IPS-18a (cell line): ENCODE measurements around the gene MARCHF4.

Experiments used
- H3K27ac ChIP-seq: one replicate; pipeline ENCODE4 v1.5.1; 2013; ENCODE audit warnings: low read length
- H3K27me3 ChIP-seq: one replicate; pipeline ENCODE4 v1.6.1; 2013; ENCODE audit warnings: mild to moderate bottlenecking, low read length; ENCODE audit not compliant: control insufficient read depth, insufficient read depth
- H3K36me3 ChIP-seq: one replicate; pipeline ENCODE4 v1.6.1; 2013; ENCODE audit warnings: low read depth, low read length; ENCODE audit not compliant: control insufficient read depth
- H3K4me1 ChIP-seq: one replicate; pipeline ENCODE4 v1.6.1; 2013; ENCODE audit warnings: low read depth, low read length; ENCODE audit not compliant: control insufficient read depth
- H3K4me3 ChIP-seq: one replicate; pipeline ENCODE4 v1.5.1; 2013; ENCODE audit warnings: low read length
- H3K9ac ChIP-seq: one replicate; pipeline ENCODE4 v1.6.1; 2013; ENCODE audit warnings: mild to moderate bottlenecking, low read length, moderate library complexity
- H3K9me3 ChIP-seq: one replicate; pipeline ENCODE4 v1.6.1; 2013; ENCODE audit warnings: low read depth, low read length; ENCODE audit not compliant: control insufficient read depth

The MARCHF4 gene

DNA sequence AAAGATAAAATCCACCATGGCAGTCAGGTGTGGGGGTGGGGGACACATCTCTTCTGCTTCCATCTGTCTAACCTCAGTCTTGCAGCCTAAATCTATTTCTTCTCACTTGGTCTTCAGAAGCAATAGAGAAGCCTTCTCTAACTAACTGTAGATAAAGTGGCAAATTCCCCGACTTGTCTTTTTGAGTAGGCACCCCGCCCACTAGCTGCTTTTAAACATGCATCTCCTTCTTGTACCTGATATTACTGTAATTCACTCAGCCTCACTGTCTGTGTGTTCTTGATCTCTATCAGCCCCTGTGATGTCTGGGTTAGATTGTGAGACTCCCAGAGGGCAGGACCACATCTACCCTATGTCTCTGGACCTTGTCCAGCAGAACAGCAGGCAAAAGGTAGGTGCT is 6.8 kb downstream of the MARCHF4 start:
- H3K36me3 ChIP-seq, result no peaks in the 10 kb centered on the region
- H3K4me3 ChIP-seq, result no peak overlapping the region
- no peak overlapping the region for H3K27ac ChIP-seq
- H3K4me1 ChIP-seq, result peaks cover 9% of the 10 kb centered on the region
- H3K9ac ChIP-seq, result no peak overlapping the region
- peaks cover 14% of the 10 kb centered on the region for H3K27me3 ChIP-seq
- no peaks in the 10 kb centered on the region for H3K9me3 ChIP-seq

DNA sequence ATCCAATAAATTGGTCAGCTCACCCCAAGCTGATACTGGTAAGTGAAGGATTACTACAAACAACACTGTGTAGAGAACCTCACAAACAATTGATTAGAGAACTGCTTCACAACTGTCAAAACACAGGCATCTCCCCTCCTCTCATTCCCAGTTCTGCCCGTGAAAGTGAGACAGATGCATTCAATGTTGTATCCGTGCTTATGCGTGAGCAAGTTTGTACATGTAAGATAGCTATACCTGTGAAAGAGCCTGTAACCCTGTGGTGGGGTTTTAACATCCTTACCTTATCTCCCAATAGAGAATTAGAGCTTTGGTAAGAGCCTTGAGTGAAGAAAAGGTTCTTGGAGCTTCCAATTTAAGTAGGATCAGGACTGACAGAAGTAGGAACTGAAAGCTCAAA is 9.1 kb downstream of the MARCHF4 start:
- Histone ChIP-seq H3K4me1 (peaks cover 6% of the 10 kb centered on the region), H3K27me3 (no peaks in the 10 kb centered on the region), H3K9me3 (no peaks in the 10 kb centered on the region), H3K36me3 (no peaks in the 10 kb centered on the region), H3K4me3 (no peak overlapping the region), H3K9ac (no peak overlapping the region), H3K27ac (no peak overlapping the region)

DNA sequence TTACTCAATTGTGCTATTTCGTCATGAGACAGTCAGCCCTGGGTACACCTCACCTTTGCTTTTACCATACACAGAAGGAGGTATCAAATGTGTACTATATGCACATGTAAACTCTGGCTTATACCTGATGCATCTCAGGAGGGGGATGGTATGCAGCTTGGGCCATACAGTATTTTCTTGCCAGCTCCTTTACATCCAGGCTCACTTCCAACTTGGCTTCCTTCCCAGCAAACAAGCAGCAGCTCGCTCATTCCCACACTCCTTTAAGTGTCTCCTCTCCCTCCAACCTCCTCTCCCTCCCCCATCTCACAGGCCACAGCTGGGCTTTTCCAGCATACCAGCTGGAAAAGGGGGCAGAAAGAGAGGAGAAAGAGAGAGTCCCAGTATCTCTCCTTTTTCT is 9.6 kb downstream of the MARCHF4 start:
- H3K36me3 ChIP-seq, result no peaks in the 10 kb centered on the region
- no peak overlapping the region for H3K27ac ChIP-seq
- no peak overlapping the region for H3K4me3 ChIP-seq
- no peaks in the 10 kb centered on the region for H3K27me3 ChIP-seq
- peaks cover 6% of the 10 kb centered on the region for H3K4me1 ChIP-seq
- H3K9ac ChIP-seq, result no peak overlapping the region
- H3K9me3 ChIP-seq, result no peaks in the 10 kb centered on the region

DNA sequence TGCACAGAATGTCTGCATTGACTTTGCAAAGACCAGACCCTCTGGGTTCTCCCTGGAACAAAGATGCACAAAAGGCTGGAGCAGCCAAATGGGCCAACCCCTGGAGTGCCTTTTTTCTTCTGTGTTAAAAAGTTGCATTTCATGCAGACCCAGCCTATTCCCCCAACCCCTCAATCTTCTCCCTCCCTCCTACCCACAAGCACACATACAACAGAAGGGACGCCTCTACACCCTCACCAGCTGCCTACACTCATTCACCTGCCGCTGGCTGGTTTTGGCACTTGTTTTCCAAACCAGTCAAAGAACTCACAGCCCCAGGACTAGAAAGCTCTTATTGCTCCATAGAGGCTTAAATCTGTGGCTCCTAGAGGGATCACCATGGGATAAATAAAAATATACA is 16.6 kb downstream of the MARCHF4 start:
- Histone ChIP-seq H3K4me3 (no peak overlapping the region), H3K27ac (no peak overlapping the region), H3K36me3 (no peaks in the 10 kb centered on the region), H3K4me1 (peaks cover 10% of the 10 kb centered on the region), H3K9me3 (no peaks in the 10 kb centered on the region), H3K9ac (no peak overlapping the region), H3K27me3 (no peaks in the 10 kb centered on the region)

DNA sequence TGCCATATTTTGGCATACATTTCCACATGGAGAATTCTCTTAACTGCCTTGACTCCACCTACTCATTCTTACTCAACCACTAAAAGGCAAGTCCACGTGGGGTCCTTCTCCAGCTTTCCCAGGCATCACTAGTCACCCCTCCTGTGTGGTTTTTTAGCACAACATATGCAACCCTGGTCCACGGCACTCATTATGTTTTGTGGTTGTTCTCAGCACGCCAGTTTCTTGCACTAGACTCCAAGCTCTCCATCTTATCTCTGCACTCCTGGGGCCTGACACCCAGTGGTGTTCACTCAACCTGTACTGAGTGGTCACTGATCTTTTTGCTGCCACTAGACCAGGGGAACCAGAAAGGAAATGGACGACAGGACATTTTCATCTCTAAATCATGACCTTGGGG is 18.0 kb downstream of the MARCHF4 start:
- H3K9ac ChIP-seq, result no peak overlapping the region
- H3K36me3 ChIP-seq, result no peaks in the 10 kb centered on the region
- peaks cover 17% of the 10 kb centered on the region for H3K4me1 ChIP-seq
- H3K27ac ChIP-seq, result no peak overlapping the region
- no peaks in the 10 kb centered on the region for H3K9me3 ChIP-seq
- H3K27me3 ChIP-seq, result no peaks in the 10 kb centered on the region
- H3K4me3 ChIP-seq, result no peak overlapping the region

DNA sequence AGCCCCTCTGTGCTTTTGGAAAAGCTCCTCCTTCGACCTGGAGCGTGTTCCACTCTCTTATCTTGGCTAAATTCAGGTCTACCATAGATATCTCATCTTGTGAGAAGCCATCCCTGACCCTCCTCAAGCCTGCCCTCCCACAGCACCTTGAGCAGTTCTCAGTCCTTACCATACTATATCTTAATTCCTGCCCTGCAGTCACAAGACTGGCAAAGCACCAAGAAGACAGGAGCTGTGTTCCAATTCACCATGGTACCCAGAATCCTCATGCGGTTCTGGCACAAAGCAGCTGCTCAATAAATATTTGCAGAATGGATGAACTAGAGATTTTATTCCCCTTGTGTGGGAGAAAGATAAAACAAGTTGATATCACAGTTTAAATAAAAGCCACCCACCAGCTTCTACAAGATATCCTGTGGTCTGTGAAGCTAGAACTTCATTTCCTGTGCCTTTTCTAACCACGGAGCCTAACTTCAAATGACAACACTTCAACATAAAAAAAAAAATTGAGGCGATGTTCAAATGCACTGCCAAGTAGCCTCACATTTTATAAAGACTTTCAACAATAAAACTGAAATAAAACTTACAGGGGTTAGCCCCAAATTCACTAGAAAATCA is 19.5 kb downstream of the MARCHF4 start:
- no peak overlapping the region for H3K4me3 ChIP-seq
- H3K4me1 ChIP-seq, result peaks cover 26% of the 10 kb centered on the region
- no peaks in the 10 kb centered on the region for H3K9me3 ChIP-seq
- H3K36me3 ChIP-seq, result no peaks in the 10 kb centered on the region
- H3K27me3 ChIP-seq, result no peaks in the 10 kb centered on the region
- H3K27ac ChIP-seq, result no peak overlapping the region
- H3K9ac ChIP-seq, result no peak overlapping the region

DNA sequence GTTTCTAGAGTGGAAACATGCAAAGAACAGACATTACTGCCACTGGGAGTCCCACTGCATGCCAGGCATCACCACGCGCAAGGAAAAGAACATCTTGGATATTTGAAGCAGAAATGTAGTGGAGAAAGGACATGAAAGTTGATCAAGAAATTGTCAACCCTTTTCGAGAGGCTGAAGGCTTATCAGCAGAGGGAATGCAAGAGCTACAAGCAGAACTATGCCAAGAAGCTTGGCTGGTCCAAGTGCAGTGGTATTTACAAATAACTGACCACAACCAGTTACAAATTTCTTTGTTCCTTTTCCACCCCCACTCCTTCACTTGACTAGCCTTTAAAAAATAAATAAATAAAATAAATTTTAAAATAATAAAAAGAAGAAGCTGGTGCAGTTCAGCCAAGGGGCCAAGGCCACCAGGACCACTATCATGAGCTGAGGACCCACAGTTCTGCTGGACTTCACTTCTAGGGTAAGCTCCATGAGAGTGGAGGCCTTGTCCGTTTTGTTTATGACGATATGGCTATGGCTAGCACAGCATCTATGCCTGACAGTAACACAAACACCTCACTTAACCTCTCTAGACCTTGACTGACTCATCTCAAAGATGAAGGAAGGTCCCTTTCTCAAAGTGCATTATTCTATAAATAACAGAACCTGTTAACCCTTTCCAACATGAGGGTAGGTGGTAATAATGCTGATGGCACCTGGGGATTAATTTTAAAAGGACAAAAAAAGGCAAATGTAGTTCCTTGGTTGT is 20.9 kb downstream of the MARCHF4 start:
- Histone ChIP-seq H3K4me1 (peaks cover 26% of the 10 kb centered on the region), H3K4me3 (no peak overlapping the region), H3K9me3 (no peaks in the 10 kb centered on the region), H3K36me3 (no peaks in the 10 kb centered on the region), H3K27ac (no peak overlapping the region), H3K9ac (no peak overlapping the region), H3K27me3 (no peaks in the 10 kb centered on the region)

DNA sequence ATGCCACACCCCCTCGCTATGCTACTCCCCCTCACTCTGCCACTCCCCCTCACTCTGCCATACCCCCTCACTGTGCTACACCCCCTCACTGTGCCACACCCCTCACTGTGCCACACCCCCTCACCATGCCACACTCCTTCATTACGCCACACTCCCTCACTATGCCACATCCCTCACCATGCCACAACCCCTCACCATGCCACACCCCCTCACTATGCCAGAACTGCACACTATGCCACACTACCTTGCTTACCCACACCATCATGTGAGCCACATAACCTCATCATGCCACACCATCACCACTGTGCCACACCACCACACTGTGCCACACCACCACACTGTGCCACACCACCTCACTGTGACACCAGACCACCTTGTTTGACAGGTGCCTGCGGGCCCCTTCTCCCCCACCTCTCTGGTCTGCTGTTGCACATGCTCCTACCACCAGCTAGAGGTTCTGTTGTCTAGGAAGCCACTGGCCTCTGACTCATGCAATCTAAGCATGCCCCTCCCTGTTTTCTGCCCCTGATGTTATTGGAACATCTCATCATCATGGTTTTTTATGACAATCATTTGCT is 22.0 kb downstream of the MARCHF4 start:
- Histone ChIP-seq H3K27me3 (no peaks in the 10 kb centered on the region), H3K9ac (no peak overlapping the region), H3K27ac (no peak overlapping the region), H3K4me3 (no peak overlapping the region), H3K36me3 (no peaks in the 10 kb centered on the region), H3K9me3 (no peaks in the 10 kb centered on the region), H3K4me1 (peaks cover 22% of the 10 kb centered on the region)

DNA sequence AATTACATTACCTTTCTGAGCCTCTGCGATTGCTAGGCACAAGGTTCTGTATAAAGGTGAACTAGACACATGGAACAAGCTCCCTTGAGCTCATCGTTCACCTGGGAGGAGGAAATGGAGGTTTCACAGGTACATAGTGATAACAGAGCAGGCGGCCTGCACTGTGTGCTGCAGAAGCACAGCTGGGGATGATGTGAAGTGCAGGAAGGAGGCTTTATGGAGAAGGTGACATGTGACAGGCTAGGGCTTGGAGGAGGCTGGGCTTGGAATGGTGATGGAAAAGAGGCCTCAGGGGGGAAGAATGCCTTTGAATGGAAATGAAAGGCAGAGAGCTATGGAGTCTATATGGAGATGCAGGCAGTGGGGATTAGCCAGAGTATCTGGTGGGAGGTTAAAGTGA is 22.9 kb downstream of the MARCHF4 start:
- Histone ChIP-seq H3K36me3 (no peaks in the 10 kb centered on the region), H3K27me3 (no peaks in the 10 kb centered on the region), H3K27ac (no peak overlapping the region), H3K9ac (no peak overlapping the region), H3K4me1 (peaks cover 31% of the 10 kb centered on the region), H3K4me3 (no peak overlapping the region), H3K9me3 (no peaks in the 10 kb centered on the region)

DNA sequence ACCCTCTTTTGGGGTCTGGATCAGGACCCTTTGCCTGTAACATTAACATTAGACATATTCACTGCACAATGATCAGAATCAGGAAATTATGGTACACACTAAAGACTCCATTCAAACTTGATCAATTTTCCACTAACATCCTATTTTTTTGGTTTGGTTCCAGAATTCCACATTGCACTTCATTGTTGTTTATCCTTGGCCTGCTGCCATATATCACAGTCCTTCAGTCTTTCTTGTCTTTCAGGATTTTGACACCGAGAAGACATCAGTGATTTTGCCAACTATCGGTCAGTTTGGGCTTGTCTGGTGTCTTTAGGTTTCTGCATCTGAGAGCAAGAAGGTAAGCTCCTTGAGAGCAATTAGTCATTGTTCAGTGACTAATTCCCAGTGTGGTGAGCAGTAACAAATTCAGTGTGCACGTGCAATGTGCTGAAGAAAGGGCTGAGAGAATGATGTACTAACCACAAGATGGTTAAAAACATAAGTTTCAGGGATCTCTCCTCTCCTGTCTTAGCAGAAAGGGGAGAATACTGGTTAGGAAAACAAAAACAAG is 23.5 kb downstream of the MARCHF4 start:
- H3K4me3 ChIP-seq, result no peak overlapping the region
- no peaks in the 10 kb centered on the region for H3K36me3 ChIP-seq
- no peaks in the 10 kb centered on the region for H3K27me3 ChIP-seq
- H3K9me3 ChIP-seq, result no peaks in the 10 kb centered on the region
- peaks cover 34% of the 10 kb centered on the region for H3K4me1 ChIP-seq
- no peak overlapping the region for H3K27ac ChIP-seq
- H3K9ac ChIP-seq, result no peak overlapping the region

DNA sequence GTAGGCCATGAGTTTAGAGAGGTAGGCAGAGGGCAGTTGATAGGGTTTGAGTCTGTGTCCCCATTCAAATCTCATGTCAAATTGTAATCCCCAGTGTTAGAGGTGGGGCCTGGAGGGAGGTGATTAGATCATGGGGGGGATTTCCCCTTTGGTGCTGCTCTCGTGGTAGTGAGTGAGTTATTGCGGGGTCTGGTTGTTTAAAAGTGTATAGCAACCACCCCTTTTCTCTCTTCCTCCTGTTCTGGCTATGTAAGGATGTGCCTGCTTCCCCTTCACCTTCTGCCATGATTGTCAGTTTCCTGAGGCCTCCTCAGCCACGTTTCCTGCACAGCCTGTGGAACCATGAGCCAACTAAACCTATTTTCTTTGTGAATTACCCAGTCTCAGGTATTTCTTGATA is 25.5 kb downstream of the MARCHF4 start:
- H3K4me1 ChIP-seq, result peaks cover 34% of the 10 kb centered on the region
- H3K4me3 ChIP-seq, result no peak overlapping the region
- no peak overlapping the region for H3K27ac ChIP-seq

More for the DNA sequence above, 25.5 kb downstream of the MARCHF4 start:
- Histone ChIP-seq H3K27me3 (no peaks in the 10 kb centered on the region), H3K9ac (no peak overlapping the region), H3K36me3 (no peaks in the 10 kb centered on the region), H3K9me3 (no peaks in the 10 kb centered on the region)
